Heart left ventricle (tissue), 16 donors: ENCODE data around the gene BEND6. TPM values are rescaled to one million over a fixed set of nuclear protein-coding genes. Genes with fewer than 3 reads are reported as not detected.

Experiments
- ATAC-seq, 4 donors: fragments of 200-7000 bp; cut with Tn5 transposase; one replicate each; pipeline ENCODE4 v1.9.1; 2020 to 2022; ENCODE audit warnings: moderate library complexity in 4 of 4, mild to moderate bottlenecking in 3 of 4, moderate number of reproducible peaks in 1 of 4
- DNase-seq, 5 donors: peaks; one replicate each; pipeline ENCODE4 v3.0.0-alpha.2; 2020
- H3K27ac ChIP-seq, 12 donors: fragments of 200-600 bp; sonication (generic) in 4 of 12; one replicate each; pipeline versions ENCODE4 v1.5.0 to v1.8.0; 2016 to 2022; ENCODE audit warnings: mild to moderate bottlenecking in 2 of 12
- H3K27me3 ChIP-seq, 9 donors: fragments of 200-600 bp; sonication (generic) in 2 of 9; one replicate each; pipeline versions ENCODE4 v1.5.1 to v1.8.0; 2016 to 2022; ENCODE audit warnings: mild to moderate bottlenecking in 3 of 9
- H3K36me3 ChIP-seq, 9 donors: fragments of 200-600 bp; sonication (generic) in 2 of 9; one replicate each; pipeline versions ENCODE4 v1.5.0 to v1.8.0; 2018 to 2022; ENCODE audit warnings: mild to moderate bottlenecking in 2 of 9
- H3K4me1 ChIP-seq, 12 donors: fragments of 200-600 bp; sonication (generic) in 4 of 12; one replicate each; pipeline versions ENCODE4 v1.5.0 to v1.8.0; 2016 to 2022; ENCODE audit warnings: mild to moderate bottlenecking in 3 of 12
- H3K4me3 ChIP-seq, 12 donors: fragments of 200-600 bp; sonication (generic) in 4 of 12; one replicate each; pipeline versions ENCODE4 v1.5.0 to v1.8.0; 2017 to 2022; ENCODE audit warnings: mild to moderate bottlenecking in 9 of 12, moderate library complexity in 4 of 12
- H3K9me3 ChIP-seq, 12 donors: fragments of 200-600 bp; sonication (generic) in 4 of 12; one replicate each; pipeline versions ENCODE4 v1.5.0 to v1.8.0; 2016 to 2022; ENCODE audit warnings: mild to moderate bottlenecking in 1 of 12
- CTCF ChIP-seq, 12 donors: fragments of 200-600 bp; sonication (generic) in 4 of 12; IDR thresholded peaks; one replicate each; pipeline versions ENCODE4 v1.5.0 to v1.8.0; 2018 to 2022; ENCODE audit warnings: antibody characterized with exemption in 12 of 12, mild to moderate bottlenecking in 5 of 12
- POLR2A ChIP-seq, 2 donors: fragments of 450-650 bp; IDR thresholded peaks; one replicate each; pipeline ENCODE4 v1.6.1; 2017; ENCODE audit warnings: antibody characterized with exemption in 2 of 2, mild to moderate bottlenecking in 2 of 2, moderate library complexity in 2 of 2
- WGBS, 4 donors: extraction: QIAGEN DNeasy Blood & Tissue Kit in 2 of 4; methylation state at CpG; one replicate each; pipeline versions ENCODE4 v1.1.5 to v1.1.7; 2013 to 2018; 5-methylcytosine and 5-hydroxymethylcytosine counted together
- intact Hi-C, 10 donors: fragments of 100-400 bp; cut with DNase I; formaldehyde crosslinking; loops; one replicate each; pipeline versions ENCODE4 v1.11.1 to v1.14.2; 2022
- polyA plus RNA-seq, 2 donors: library from polyadenylated mRNA; stranded (reverse); fragments of 200-250 nt; gene quantifications; one replicate each; pipeline ENCODE4 v1.2.3, GENCODE V29; 2013
- total RNA-seq, 9 donors: library from RNA; depleted of rRNA in 2 of 9; stranded (reverse); fragments of >200 nt in 2 of 9; fragmentation: NEBNext Ultra II Directional in 3 of 9; extraction: Animal tissue kit (Norgen Biotek cat#: 25700) in 3 of 9; gene quantifications; one replicate each; pipeline versions ENCODE4 v1.1.0 to v1.2.4, GENCODE V29; 2016 to 2023
- donor health status: ischemic (EF 13 %, LVEDD 7.1; RV severe dilation, severe dysfunction).
- donor health status: healthy with polysubstance abuse.
- donor health status: DM: no; HTN: yes; CAD: no.
- donor health status: DM: no; HTN: no; CAD: no.
- donor health status: ischemic (EF 25% LVEDD 6.9; RV normal size, moderate dysfunction).
- donor health status: ischemic (EF 25% LVEDD 5.7; RV mildly dilated, moderate dysfunction).
- donor health status: healthy.
- donor health status: DM: yes; HTN: yes; CAD: no.
- donor health status: ischemic (EF 35%, LVEDD 5.7; RV mildly dilated, moderate dysfunction).
- donor health status: nonischemic (EF 11% LVEDD 7.7; RV severe dilation, severe dysfunction).
- donor health status: DM: yes; HTN: yes; CAD: no.
- donor health status: PGD.
- donor health status: ischemic (EF 29% LVEDD 5.4; RV normal size, mild dysfunction).
- donor health status: nonischemic (EF 23%, LVEDD 6.1; RV moderate dilation, normal function).

BEND6 gene
- total and polyA plus RNA-seq, 11 donors, result 0.14 to 2.2 (median 0.41) TPM; not detected in 1

GRCh38 chr6:56953597-56954402 lies 1.1 kb upstream of the BEND6 start:
- intact Hi-C loops, result loop anchor here in 4 of 10 donors (2.0 to 10.0 kb wide), 5 partner anchors 41 to 363 kb away; partner anchors contain the start of gene PRIM2 (in 1 of the 4)
- WGBS, 4 donors, result 3 to 5% (median 4%) methylated on average over 42 of the region's 42 CpGs
- DNase-seq (no peak), ATAC-seq (no peak)
- Histone ChIP-seq H3K36me3 (no peaks in the 10 kb centered on the region), H3K27ac (peak overlapping the region in 2 of 12 donors; percentile 51 to 57), H3K9me3 (no peaks in the 10 kb centered on the region), H3K4me3 (peak overlapping the region; percentile 20 to 85 (median 58)), H3K27me3 (peaks cover 0 to 36% (median 0%) of the 10 kb centered on the region in 9 donors), H3K4me1 (peaks cover 0 to 22% (median 7%) of the 10 kb centered on the region in 12 donors)
- TF ChIP-seq CTCF (IDR thresholded peaks at IDR 0.05) (no peak), POLR2A (IDR thresholded peaks at IDR 0.05) (no peak)

GRCh38 chr6:56955171-56956155 lies 556 bp downstream of the BEND6 start:
- Histone ChIP-seq H3K27ac (peak overlapping the region in 2 of 12 donors; percentile 31 to 57), H3K27me3 (peaks cover 0 to 36% (median 0%) of the 10 kb centered on the region in 9 donors), H3K9me3 (no peaks in the 10 kb centered on the region), H3K4me1 (peaks cover 0 to 22% (median 7%) of the 10 kb centered on the region in 12 donors), H3K36me3 (no peaks in the 10 kb centered on the region), H3K4me3 (peak overlapping the region; percentile 30 to 85 (median 58))
- ATAC-seq (peak; percentile 72 to 86 (median 82)), DNase-seq (peak; percentile 73 to 87 (median 79))
- 1 to 4% (median 2%) methylated on average over 31 to 57 of the region's 57 CpGs for WGBS, 4 donors
- TF ChIP-seq CTCF (IDR thresholded peaks at IDR 0.05), result peak; percentile 46 to 80 (median 65)
- TF ChIP-seq POLR2A (IDR thresholded peaks at IDR 0.05), result no peak
- intact Hi-C loops, result loop anchor here in 4 of 10 donors (2.0 to 10.0 kb wide), 5 partner anchors 38 to 362 kb away; partner anchors contain the start of gene PRIM2 (in 2 of the 4)

GRCh38 chr6:56956491-56956890 lies 1.6 kb downstream of the BEND6 start:
- intact Hi-C loops, result loop anchor here in 4 of 10 donors (5.0 to 10.0 kb wide), 4 partner anchors 39 to 361 kb away; partner anchors contain the start of gene PRIM2 (in 1 of the 4)
- ATAC-seq (no peak), DNase-seq (no peak)
- peaks cover 0 to 36% (median 0%) of the 10 kb centered on the region in 9 donors for H3K27me3 ChIP-seq
- H3K4me1 ChIP-seq, result peaks cover 0 to 22% (median 7%) of the 10 kb centered on the region in 12 donors
- WGBS, 4 donors, result 80 to 82% (median 81%) methylated on average over 4 of the region's 4 CpGs
- no peaks in the 10 kb centered on the region for H3K36me3 ChIP-seq
- no peak for TF ChIP-seq CTCF (IDR thresholded peaks at IDR 0.05)
- no peak overlapping the region for H3K4me3 ChIP-seq
- no peak overlapping the region for H3K27ac ChIP-seq
- no peaks in the 10 kb centered on the region for H3K9me3 ChIP-seq
